Activated CD8-positive, alpha-beta memory T cell treated with anti-CD3 and anti-CD28 coated beads for 1 hour (primary cell): ENCODE data around the gene RELL1.

Experiments used
- DNase-seq, 2 donors: peaks; one replicate each; pipeline ENCODE4 v3.0.0-alpha.2; 2020; ENCODE audit warnings: low read depth in 1 of 2; ENCODE audit errors: extremely low read depth in 1 of 2

RELL1 gene

GRCh38 chr4:37667197-37668100, 18.7 kb downstream of the RELL1 start:
- DNase-seq: no peak

DNA sequence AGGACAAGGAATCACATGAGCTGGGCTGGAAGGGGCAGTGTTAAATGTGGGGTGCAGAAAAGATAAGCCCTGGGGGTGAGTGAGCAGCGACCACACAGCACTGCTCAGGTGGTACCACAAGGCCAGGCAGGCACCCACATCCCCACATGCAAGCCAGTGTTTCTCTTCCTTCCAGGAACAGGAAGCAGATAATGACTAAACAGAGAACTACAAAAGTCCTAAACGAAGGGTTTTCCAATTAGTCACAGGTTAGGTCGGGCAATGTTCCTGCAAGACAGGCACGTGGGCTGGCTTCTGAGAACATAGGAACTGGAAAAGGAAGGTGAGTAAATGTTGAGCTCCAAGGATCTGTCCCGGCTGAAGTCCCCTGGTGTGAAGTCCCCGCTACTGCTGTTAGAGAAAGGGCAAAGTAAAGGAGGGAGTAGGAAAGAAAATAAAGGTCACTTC, 19.5 kb downstream of the RELL1 start:
- no peak for DNase-seq

GRCh38 chr4:37665333-37666320, 20.5 kb downstream of the RELL1 start:
- no peak for DNase-seq

DNA sequence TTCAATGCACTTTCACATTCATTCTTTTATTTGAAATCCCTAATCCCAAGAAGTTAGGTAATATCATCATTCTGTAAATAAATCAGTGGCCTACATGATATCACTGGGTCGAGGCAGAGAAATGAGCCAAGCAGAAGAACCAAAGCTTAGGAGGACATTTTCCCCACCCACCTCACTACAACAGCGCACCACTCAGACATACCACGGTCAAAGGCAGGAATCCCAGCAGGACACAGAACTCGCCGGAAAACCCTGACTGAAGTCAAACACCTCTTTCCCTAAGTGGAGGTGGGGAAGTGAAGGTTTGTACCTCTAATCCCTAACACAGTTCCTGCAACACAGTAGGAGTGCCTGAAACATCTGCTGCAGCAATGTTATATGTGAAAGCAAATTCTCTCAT, 21.5 kb downstream of the RELL1 start:
- no peak for DNase-seq

DNA sequence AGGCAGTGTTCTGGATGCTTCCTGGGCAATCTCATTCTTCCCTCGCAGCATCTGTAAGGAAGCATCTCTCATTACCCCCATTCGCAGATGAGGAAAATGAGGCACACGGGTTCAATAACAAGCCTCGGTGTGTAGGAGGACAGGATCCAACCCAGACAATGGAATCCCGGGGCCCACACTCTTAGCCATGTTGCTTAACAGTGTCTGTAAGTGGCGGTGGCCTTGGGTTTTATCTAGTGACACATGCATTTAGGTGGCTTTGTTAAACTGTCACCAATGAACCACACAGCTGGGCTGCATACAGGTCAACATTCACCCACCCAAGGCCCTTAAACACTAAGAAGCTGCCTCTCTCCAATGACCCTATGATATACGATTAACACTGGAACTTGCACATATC, 22.6 kb downstream of the RELL1 start:
- no peak for DNase-seq

- DNase-seq: no peak
These were observed 23.2 kb downstream of the RELL1 start for GRCh38 chr4:37662861-37663390.

DNA sequence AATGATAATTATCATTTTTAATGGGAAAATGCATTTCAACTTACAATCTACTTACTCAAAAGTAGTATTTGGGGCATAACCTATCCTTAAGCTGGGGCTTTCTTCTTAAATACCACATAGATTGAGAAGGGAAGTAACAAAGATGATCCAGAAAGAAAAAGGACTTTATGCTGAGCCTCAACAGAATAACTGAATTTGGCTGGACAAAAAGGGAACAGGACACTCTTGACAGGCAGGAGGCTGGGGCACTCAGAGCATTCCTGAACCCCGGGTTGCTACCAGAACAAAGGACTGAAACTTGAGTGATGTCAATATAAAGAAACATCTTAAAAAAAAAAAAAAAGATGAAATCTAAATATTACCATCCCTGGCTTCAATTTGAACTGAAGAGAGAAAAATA, 23.9 kb downstream of the RELL1 start:
- no peak for DNase-seq

DNA sequence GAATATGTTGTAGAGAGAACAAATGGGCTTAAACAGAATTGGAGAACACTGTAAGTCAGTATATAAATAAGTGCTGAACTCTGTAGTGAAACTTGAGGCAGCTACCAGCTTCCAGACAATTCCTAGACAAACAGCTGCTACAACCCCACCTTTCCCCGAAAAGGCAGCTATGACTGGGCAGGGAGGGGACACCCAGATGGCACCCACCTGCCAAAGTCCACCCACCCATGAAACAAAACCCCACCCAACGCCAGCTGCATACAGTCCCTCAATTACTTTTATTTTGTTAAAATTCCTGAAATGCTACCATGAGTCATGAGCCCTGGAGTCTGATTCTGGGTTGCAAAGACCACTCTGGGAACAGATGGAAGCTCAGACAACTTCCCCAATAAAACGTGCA, 24.4 kb downstream of the RELL1 start:
- DNase-seq: no peak

- no peak for DNase-seq
These were observed 26.5 kb downstream of the RELL1 start for GRCh38 chr4:37659696-37660095.

DNA sequence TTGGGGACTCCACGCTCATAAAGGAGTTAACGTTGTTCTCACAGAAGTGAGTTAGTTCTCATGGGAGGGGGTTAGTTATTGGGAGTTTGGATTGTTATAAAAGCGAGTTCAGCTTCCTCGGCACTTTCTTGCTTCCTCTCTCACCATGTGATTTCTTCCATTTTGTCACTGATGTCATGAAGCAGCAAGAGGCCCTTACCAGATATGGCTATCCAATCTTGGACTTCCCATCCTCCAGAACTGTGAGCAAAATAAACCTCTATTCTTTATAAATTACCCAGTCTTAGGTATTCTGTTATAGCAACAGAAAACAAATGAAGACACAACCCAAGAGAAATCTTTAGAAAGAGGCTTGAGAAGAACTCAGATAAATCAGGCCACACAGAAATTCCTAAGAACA, 29.5 kb downstream of the RELL1 start:
- DNase-seq: no peak

- no peak for DNase-seq
These were observed 32.6 kb downstream of the RELL1 start for GRCh38 chr4:37653601-37654000.

DNA sequence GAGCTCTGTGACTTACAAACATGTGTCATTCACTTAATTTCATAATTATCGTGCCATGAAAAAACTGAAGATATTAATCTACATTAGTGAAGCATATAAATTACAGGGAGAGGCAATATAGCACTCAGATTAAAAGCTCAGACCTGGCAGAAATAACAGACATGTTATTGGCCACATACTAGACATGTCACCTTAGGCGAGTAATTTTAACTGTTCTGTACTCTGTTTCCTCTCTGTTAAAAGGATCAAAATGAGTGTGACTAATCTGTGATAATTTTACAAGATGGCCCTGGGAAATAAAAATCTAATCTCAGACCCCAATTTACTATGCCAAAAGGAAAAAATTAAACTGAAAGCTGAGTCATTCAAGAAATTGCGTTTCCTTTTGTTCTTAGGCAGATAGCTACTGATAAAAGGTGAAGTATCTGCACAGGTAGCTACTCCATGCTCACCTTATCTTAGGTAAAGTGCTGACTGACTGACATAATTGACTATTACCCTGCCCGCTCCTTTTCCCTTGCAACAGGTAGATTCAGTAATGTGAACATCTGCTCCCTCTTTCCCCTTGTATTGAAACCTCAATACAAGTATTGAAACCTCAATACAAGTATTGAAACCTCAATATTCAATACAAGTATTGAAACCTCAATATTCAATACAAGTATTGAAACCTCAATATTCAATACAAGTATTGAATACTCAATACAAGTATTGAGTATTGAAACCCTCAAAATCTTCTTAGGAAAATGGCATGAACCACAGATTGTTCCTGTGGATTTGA, 33.2 kb downstream of the RELL1 start:
- no peak for DNase-seq

DNA sequence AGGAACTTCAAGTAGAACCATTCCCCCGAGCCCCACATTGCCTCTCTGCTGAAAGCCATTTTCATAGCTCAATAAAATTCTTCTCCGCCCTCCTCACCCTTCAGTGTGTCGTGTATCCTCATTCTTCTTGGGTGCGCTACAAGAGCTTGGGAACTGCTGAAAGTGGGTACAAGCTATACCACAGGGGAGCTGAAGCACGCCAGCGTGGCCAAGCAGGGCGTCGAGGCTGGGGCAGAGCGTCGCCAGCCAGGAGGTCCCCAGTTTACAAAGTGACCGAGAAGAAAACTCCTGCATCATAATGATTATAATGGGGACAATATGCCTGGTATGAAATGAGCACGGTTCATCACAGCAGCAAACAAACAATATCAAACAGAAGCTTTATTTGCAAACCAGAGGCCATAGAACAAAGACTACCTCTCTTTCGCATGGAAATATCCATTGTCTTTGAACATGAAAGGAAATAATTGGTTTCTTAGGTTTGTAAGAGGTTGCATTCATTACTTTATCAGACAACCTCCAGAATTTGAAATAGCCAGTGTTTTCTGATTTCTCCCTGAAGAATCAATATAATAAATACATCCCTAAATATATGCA, 34.3 kb downstream of the RELL1 start:
- no peak for DNase-seq

DNA sequence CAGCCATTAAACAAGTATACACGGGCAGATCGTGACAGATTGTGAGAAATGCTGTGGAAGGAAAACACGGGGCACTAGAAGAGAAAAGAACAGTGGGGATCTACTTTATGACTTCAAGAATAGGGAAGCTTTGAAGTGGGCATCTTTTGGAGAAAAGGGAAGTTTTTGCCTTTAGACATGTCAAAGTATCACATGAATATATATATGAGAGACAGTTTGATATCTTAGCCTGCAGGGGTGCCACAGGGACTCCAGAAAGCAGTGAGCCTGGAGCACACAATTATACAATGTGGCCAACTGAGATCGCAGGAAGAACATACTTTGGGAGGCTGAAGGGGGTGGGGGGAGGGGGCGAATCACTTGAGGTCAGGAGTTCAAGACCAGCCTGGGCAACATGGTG, 35.7 kb downstream of the RELL1 start:
- DNase-seq: no peak

DNA sequence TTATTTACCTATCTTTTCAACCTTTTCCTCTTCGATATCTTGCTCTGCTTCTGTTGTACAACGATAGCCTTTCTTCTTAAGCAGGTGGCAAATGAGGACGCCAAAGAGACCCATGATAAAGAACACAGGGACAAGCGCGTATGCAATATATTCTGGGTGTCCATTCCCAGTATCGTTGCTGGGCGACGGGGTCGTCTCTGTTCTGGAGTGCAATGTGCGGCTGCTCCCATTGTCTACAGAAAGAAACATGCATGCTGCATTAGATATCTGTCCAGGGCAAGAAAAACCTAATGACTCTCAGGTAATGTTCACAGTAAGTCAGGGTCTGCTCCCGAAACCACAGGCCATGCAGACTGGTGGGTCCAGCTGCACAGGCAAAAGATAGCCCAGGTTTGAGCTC, 36.9 kb downstream of the RELL1 start:
- DNase-seq: no peak

- no peak for DNase-seq
These were observed 37.9 kb downstream of the RELL1 start for GRCh38 chr4:37648084-37648817.

DNA sequence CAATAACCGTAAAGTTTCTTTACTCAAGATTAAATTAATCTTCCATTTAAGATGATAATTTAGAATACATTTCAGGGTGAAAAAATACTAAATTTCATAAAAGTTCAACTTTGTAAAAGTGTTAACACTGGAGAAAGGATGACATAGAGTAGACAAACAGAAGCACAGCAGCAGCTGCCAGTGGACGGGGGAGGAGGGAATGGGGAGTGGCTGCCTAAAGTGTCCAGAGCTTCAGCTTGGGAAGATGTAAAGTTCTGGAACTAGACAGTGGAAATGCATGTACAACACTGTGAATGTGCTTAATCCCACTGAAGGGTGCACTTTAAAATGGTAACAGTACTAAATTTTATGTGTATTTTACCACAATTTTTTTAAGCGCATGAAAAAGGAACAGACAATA, 39.9 kb downstream of the RELL1 start:
- no peak for DNase-seq

DNA sequence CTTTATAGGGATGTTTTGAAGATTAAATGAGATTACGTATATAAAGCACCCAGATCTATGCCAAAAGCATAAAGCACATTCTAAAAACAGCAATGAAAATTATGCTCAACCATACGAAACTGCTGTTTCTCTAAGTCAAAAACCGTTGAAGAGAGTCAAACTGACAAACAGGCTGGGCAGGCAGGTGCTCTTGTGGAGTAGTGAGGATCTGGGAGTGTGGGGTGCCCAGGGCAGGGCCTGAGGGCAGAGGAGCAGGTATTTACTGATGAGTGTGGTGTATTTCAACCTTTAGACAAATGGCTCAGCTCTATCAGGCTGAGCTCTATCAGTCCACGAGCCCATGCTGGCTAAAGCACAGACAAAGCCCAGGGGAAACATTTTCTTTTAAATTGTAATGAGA, 40.4 kb downstream of the RELL1 start:
- no peak for DNase-seq

GRCh38 chr4:37644962-37645361, 41.2 kb downstream of the RELL1 start:
- no peak for DNase-seq
